ENCODE results near the gene WDFY2.
"Not testable (repeated sequence)": the region's sequence is repeated elsewhere in the genome, so short reads cannot be mapped to it uniquely, and the experiment has no call there.

The WDFY2 gene

GRCh38 chr13:51632591-51633362 is 48.5 kb downstream of the WDFY2 start:
- DNase-seq (ENCODE audit: low spot score), result no peak

- no peak for DNase-seq (ENCODE audit: low spot score)
These were observed 51.0 kb downstream of the WDFY2 start for GRCh38 chr13:51635137-51635878.

GRCh38 chr13:51636349-51636890 is 52.2 kb downstream of the WDFY2 start:
- DNase-seq (ENCODE audit: low spot score), result no peak

GRCh38 chr13:51637852-51638215 is 53.6 kb downstream of the WDFY2 start:
- no peak for DNase-seq (ENCODE audit: low spot score)

- DNase-seq (ENCODE audit: low spot score), result no peak
These were observed 54.1 kb downstream of the WDFY2 start for GRCh38 chr13:51638216-51638871.

GRCh38 chr13:51639171-51639570 is 54.9 kb downstream of the WDFY2 start:
- no peak for DNase-seq (ENCODE audit: low spot score)

GRCh38 chr13:51640696-51641095 is 56.4 kb downstream of the WDFY2 start:
- not testable (repeated sequence) for DNase-seq (ENCODE audit: low spot score)

- DNase-seq (ENCODE audit: low spot score), result peak; percentile 65
These were observed 59.0 kb downstream of the WDFY2 start for GRCh38 chr13:51643105-51643881.

GRCh38 chr13:51643882-51644281 is 59.6 kb downstream of the WDFY2 start:
- DNase-seq (ENCODE audit: low spot score), result peak; percentile 64

- no peak for DNase-seq (ENCODE audit: low spot score)
These were observed 60.4 kb downstream of the WDFY2 start for GRCh38 chr13:51644654-51645053.

GRCh38 chr13:51645154-51645650 is 60.9 kb downstream of the WDFY2 start:
- DNase-seq (ENCODE audit: low spot score), result peak; percentile 63

- DNase-seq (ENCODE audit: low spot score), result no peak
These were observed 61.8 kb downstream of the WDFY2 start for GRCh38 chr13:51645761-51646670.

GRCh38 chr13:51647067-51647466 is 62.8 kb downstream of the WDFY2 start:
- no peak for DNase-seq (ENCODE audit: low spot score)

GRCh38 chr13:51652193-51652592 is 67.9 kb downstream of the WDFY2 start:
- DNase-seq (ENCODE audit: low spot score), result not testable (repeated sequence)

- no peak for DNase-seq (ENCODE audit: low spot score)
These were observed 75.2 kb downstream of the WDFY2 start for GRCh38 chr13:51659276-51660127.

GRCh38 chr13:51660813-51661212 is 76.6 kb downstream of the WDFY2 start:
- no peak for DNase-seq (ENCODE audit: low spot score)

GRCh38 chr13:51663973-51664957 is 80.0 kb downstream of the WDFY2 start:
- DNase-seq (ENCODE audit: low spot score), result no peak

- no peak for DNase-seq (ENCODE audit: low spot score)
These were observed 81.2 kb downstream of the WDFY2 start for GRCh38 chr13:51665456-51665855.

Data from hepatic stellate cell (primary cell).